WTC11 (cell line): ENCODE results near the gene COX10.

Source experiments
- CREB1 ChIP-seq: sonication (generic); formaldehyde crosslinking; IDR thresholded peaks from 2 replicates; pipeline ENCODE4 v1.8.0; 2023; ENCODE audit warnings: mild to moderate bottlenecking, missing genetic modification reagents
- CTCF ChIP-seq: fragments of 200-600 bp; IDR thresholded peaks from 2 replicates; pipeline ENCODE4 v1.8.0; 2022; ENCODE audit warnings: antibody characterized with exemption
- ELF4 ChIP-seq: sonication (generic); formaldehyde crosslinking; IDR thresholded peaks from 2 replicates; pipeline ENCODE4 v1.8.1; 2022; ENCODE audit warnings: low read depth, mild to moderate bottlenecking, moderate library complexity, missing genetic modification reagents
- ETV6 ChIP-seq: sonication (generic); formaldehyde crosslinking; IDR thresholded peaks from 2 replicates; pipeline ENCODE4 v1.8.1; 2022; ENCODE audit warnings: mild to moderate bottlenecking, missing genetic modification reagents
- FOXJ3 ChIP-seq: sonication (generic); formaldehyde crosslinking; IDR thresholded peaks from 2 replicates; pipeline ENCODE4 v1.9.0; 2021; ENCODE audit warnings: missing genetic modification reagents, mild to moderate bottlenecking, borderline replicate concordance
- FOXK1 ChIP-seq: sonication (generic); formaldehyde crosslinking; IDR thresholded peaks from 2 replicates; pipeline ENCODE4 v1.8.0; 2022; ENCODE audit warnings: mild to moderate bottlenecking, moderate library complexity, missing genetic modification reagents
- IRF2 ChIP-seq: sonication (generic); formaldehyde crosslinking; IDR thresholded peaks from 2 replicates; pipeline ENCODE4 v1.8.0; 2022; ENCODE audit warnings: low read depth, missing genetic modification reagents, borderline replicate concordance
- MAX ChIP-seq: sonication (generic); formaldehyde crosslinking; IDR thresholded peaks from 2 replicates; pipeline ENCODE4 v1.8.0; 2022; ENCODE audit warnings: mild to moderate bottlenecking, missing genetic modification reagents
- RELA ChIP-seq: sonication (generic); formaldehyde crosslinking; IDR thresholded peaks from 2 replicates; pipeline ENCODE4 v1.8.1; 2022; ENCODE audit warnings: missing genetic modification reagents, mild to moderate bottlenecking, borderline replicate concordance
- USF1 ChIP-seq: sonication (generic); formaldehyde crosslinking; IDR thresholded peaks from 2 replicates; pipeline ENCODE4 v1.8.0; 2022; ENCODE audit warnings: mild to moderate bottlenecking, missing genetic modification reagents
- USF2 ChIP-seq: sonication (generic); formaldehyde crosslinking; IDR thresholded peaks from 2 replicates; pipeline ENCODE4 v1.8.1; 2023; ENCODE audit warnings: mild to moderate bottlenecking, missing genetic modification reagents, moderate library complexity
- TF ChIP-seq, protein P1 (sequence below): sonication (generic); formaldehyde crosslinking; IDR thresholded peaks from 2 replicates; pipeline ENCODE4 v1.8.0; 2023; ENCODE audit warnings: missing genetic modification reagents

DNA sequence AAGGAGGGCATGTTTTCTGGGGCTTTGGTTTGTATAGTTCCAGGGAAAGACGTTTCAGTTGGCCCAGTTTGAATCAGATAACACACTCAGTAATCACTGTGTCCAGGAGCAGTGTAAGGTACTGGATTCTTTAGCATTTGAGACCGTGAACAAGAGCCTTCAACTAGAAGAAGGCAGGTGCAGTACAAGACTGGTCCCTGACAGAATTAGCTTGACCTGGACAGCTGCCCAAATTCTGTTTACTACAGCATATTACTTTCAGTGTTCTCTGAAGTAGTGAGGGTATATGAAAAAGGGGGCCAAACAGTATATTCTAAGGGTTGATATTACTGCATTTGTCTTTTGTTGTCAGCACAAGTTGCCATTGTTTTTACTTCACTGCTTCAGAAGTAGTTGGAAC is 81.3 kb downstream of the COX10 start:
- TF ChIP-seq ETV6 (CRISPR knock-in tag) (no peak), IRF2 (no peak), FOXJ3 (CRISPR knock-in tag) (no peak), FOXK1 (no peak), CREB1 (CRISPR knock-in tag) (no peak), CTCF (no peak), USF2 (CRISPR knock-in tag) (no peak), MAX (CRISPR knock-in tag) (no peak), RELA (CRISPR knock-in tag) (no peak), USF1 (CRISPR knock-in tag) (no peak), ELF4 (CRISPR knock-in tag) (no peak)
- TF ChIP-seq, protein P1, sequence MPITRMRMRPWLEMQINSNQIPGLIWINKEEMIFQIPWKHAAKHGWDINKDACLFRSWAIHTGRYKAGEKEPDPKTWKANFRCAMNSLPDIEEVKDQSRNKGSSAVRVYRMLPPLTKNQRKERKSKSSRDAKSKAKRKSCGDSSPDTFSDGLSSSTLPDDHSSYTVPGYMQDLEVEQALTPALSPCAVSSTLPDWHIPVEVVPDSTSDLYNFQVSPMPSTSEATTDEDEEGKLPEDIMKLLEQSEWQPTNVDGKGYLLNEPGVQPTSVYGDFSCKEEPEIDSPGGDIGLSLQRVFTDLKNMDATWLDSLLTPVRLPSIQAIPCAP (CRISPR knock-in tag), result no peak
